ENCODE data around the gene SYTL1. TPM values are rescaled to one million over a fixed set of nuclear protein-coding genes. Genes with fewer than 3 reads are reported as not detected.

SYTL1 gene
- total and polyA plus RNA-seq, 9 of the 15 experiments (the other 6 are each of a cell fraction or from before 2014, with no cell fraction given) = 0.04 to 9.3 (median 1.7) TPM

DNA sequence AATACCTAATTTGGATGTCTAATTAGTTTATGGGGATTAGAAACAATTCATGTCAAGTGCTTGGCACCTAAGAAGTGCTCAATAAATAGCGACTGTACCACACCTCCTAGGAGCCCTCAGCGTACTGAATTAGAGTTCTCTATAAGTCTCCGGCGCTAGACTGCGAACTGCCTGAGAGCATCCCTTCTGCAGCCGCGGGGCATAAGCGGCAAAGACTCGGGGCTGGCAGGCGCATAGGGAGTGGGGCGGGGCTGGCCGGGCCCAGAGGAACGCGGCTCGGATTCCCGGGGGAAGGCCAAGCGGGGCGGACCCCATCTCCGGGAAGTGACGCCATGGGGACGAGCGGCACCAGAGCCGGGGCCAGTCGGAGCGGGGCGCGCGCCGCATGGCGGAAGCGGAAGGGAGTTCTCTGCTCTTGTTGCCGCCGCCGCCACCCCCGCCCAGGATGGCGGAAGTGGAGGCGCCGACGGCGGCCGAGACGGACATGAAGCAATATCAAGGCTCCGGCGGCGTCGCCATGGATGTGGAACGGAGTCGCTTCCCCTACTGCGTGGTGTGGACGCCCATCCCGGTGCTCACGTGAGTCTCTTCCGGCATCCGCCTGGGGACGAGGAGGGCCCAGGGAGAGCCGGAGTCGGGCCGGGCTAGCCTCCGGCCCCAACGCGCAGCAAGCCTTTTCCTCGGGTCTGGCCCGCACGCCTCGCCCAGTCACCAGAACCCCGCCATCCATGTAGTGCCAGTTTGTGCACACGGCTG, 19.8 kb upstream of the SYTL1 start, which contains the start of gene TMEM222 (continued):
- no peak for TF ChIP-seq TFAM (CRISPR knock-in tag; conservative IDR thresholded peaks at IDR 0.05)
- no peak for TF ChIP-seq PHTF2 (CRISPR knock-in tag; IDR thresholded peaks at IDR 0.05)
- peak; percentile 85; the same call in 1 of the 2 replicates for TF ChIP-seq KLF6 (CRISPR knock-in tag; IDR thresholded peaks at IDR 0.05; ENCODE audit: borderline replicate concordance)
- peak; percentile 71; the same call in 1 of the 2 replicates for TF ChIP-seq HDAC2 (IDR thresholded peaks at IDR 0.05)
- peak; percentile 81; the same call in 1 of the 2 replicates for TF ChIP-seq ZBTB9 (CRISPR knock-in tag; IDR thresholded peaks at IDR 0.05)
- no peak for TF ChIP-seq MAFF (IDR thresholded peaks at IDR 0.05; ENCODE audit: low read length)
- peak; percentile 95 for TF ChIP-seq GTF2E2 (tag; IDR thresholded peaks at IDR 0.05)
- TF ChIP-seq THRB (CRISPR knock-in tag; conservative IDR thresholded peaks at IDR 0.05) = no peak
- no peak for TF ChIP-seq SMAD2 (IDR thresholded peaks at IDR 0.05; ENCODE audit: low read depth, low read length)
- peak; percentile 99 for TF ChIP-seq FOXP4 (CRISPR knock-in tag; IDR thresholded peaks at IDR 0.05; ENCODE audit: borderline replicate concordance)
- no peak; the same call in 1 of the 2 replicates for TF ChIP-seq TCF15 (CRISPR knock-in tag; IDR thresholded peaks at IDR 0.05)
- TF ChIP-seq SMARCA4 (IDR thresholded peaks at IDR 0.05) = no peak
- no peak for TF ChIP-seq MTF1 (CRISPR knock-in tag; IDR thresholded peaks at IDR 0.05; ENCODE audit: borderline replicate concordance)
- peak; percentile 15; the same call in 1 of the 2 replicates for TF ChIP-seq OTX1 (CRISPR knock-in tag; IDR thresholded peaks at IDR 0.05)
- TF ChIP-seq PRDM10 (IDR thresholded peaks at IDR 0.05; ENCODE audit: partially characterized antibody) = peak; percentile 90
- no peak for TF ChIP-seq ARID2 (IDR thresholded peaks at IDR 0.05)
- TF ChIP-seq CAMTA2 (CRISPR knock-in tag; conservative IDR thresholded peaks at IDR 0.05) = peak; percentile 84; the same call in 1 of the 2 replicates
- no peak for TF ChIP-seq PRPF4 (IDR thresholded peaks at IDR 0.05; ENCODE audit: insufficient read depth, low read depth, low read length, poor library complexity, severe bottlenecking)

All from K562 (cell line).